K562 (cell line): ENCODE data around the gene KPNA1. TPM values are rescaled to one million over a fixed set of nuclear protein-coding genes. Genes with fewer than 3 reads are reported as not detected.

ENCODE experiments used
- BMI1 ChIP-seq: fragments of 150-350 bp; IDR thresholded peaks from 2 replicates; pipeline ENCODE4 v1.6.1; 2014; ENCODE audit warnings: low read length
- CREM ChIP-seq: IDR thresholded peaks from 2 replicates; pipeline ENCODE4 v1.6.1; 2014; ENCODE audit warnings: antibody characterized with exemption, low read depth
- DIDO1 ChIP-seq: fragments of 450-650 bp; IDR thresholded peaks from 2 replicates; pipeline ENCODE4 v1.6.1; 2016; ENCODE audit warnings: low read depth, missing biosample characterization, missing genetic modification characterization
- DPF2 ChIP-seq: fragments of 450-650 bp; IDR thresholded peaks from 2 replicates; pipeline ENCODE4 v1.6.1; 2016
- ELF2 ChIP-seq: fragments of 250-450 bp; sonication (Bioruptor Pico); IDR thresholded peaks from 2 replicates; pipeline ENCODE4 v1.5.0; 2021; ENCODE audit warnings: mild to moderate bottlenecking
- FOXA3 ChIP-seq, 2 experiments: fragments of 450-650 bp in 1 of 2; sonication (generic) in 1 of 2; formaldehyde crosslinking; IDR thresholded peaks in 1 of 2; conservative IDR thresholded peaks in 1 of 2; 2 replicates each; pipeline versions ENCODE4 v1.4.0 to v1.8.0; 2020 to 2022; ENCODE audit warnings: mild to moderate bottlenecking in 2 of 2, missing genetic modification reagents in 1 of 2
- FOXM1 ChIP-seq, 2 experiments: fragments of 450-650 bp in 1 of 2; sonication (generic) in 1 of 2; formaldehyde crosslinking in 1 of 2; IDR thresholded peaks; 2 replicates each; pipeline versions ENCODE4 v1.6.1 to v1.9.0; 2017 to 2022; ENCODE audit warnings: low read depth in 2 of 2, mild to moderate bottlenecking in 2 of 2, missing genetic modification reagents in 1 of 2, moderate library complexity in 1 of 2
- ILF3 ChIP-seq: fragments of 450-650 bp; IDR thresholded peaks from 2 replicates; pipeline ENCODE4 v1.6.1; 2018; ENCODE audit warnings: antibody characterized with exemption, mild to moderate bottlenecking, moderate library complexity, borderline replicate concordance
- IRF2 ChIP-seq: sonication (generic); formaldehyde crosslinking; IDR thresholded peaks from 2 replicates; pipeline ENCODE4 v1.8.1; 2022; ENCODE audit warnings: mild to moderate bottlenecking, missing genetic modification reagents
- KAT8 ChIP-seq: fragments of 450-650 bp; IDR thresholded peaks from 2 replicates; pipeline ENCODE4 v1.6.1; 2016; ENCODE audit warnings: low read depth, mild to moderate bottlenecking
- KLF1 ChIP-seq: fragments of 450-650 bp; IDR thresholded peaks from 2 replicates; pipeline ENCODE4 v1.6.1; 2016; ENCODE audit warnings: missing genetic modification characterization, missing compliant biosample characterization
- LEF1 ChIP-seq: fragments of 450-650 bp; IDR thresholded peaks from 2 replicates; pipeline ENCODE4 v1.6.1; 2016; ENCODE audit warnings: mild to moderate bottlenecking
- MCM7 ChIP-seq, 2 experiments: fragments of 450-650 bp; IDR thresholded peaks; 2 replicates each; pipeline ENCODE4 v1.6.1; 2016 to 2018
- NEUROD1 ChIP-seq: fragments of 150-350 bp; IDR thresholded peaks from 2 replicates; pipeline ENCODE4 v1.6.1; 2014; ENCODE audit warnings: borderline replicate concordance, low read length, low read depth; ENCODE audit not compliant: partially characterized antibody
- PHB2 ChIP-seq: fragments of 450-650 bp; IDR thresholded peaks from 2 replicates; pipeline ENCODE4 v1.6.1; 2017; ENCODE audit warnings: low read depth
- RFX5 ChIP-seq: IDR thresholded peaks from 2 replicates; pipeline ENCODE4 v1.6.1; 2011; ENCODE audit warnings: low read depth, mild to moderate bottlenecking, improper control_type of control experiment, low read length
- SOX6 ChIP-seq: fragments of 450-650 bp; IDR thresholded peaks from 2 replicates; pipeline ENCODE4 v1.6.1; 2014; ENCODE audit warnings: mild to moderate bottlenecking
- TOE1 ChIP-seq, 2 experiments: fragments of 450-650 bp in 1 of 2; sonication (generic) in 1 of 2; formaldehyde crosslinking in 1 of 2; IDR thresholded peaks; 2 replicates each; pipeline versions ENCODE4 v1.7.1 to v1.8.0; 2016 to 2022; ENCODE audit warnings: borderline replicate concordance in 2 of 2, mild to moderate bottlenecking in 2 of 2, antibody characterized with exemption in 1 of 2, inconsistent platforms in 1 of 2, low read depth in 1 of 2, missing genetic modification reagents in 1 of 2, moderate library complexity in 1 of 2
- XRCC3 ChIP-seq: fragments of 450-650 bp; IDR thresholded peaks from 2 replicates; pipeline ENCODE4 v1.6.1; 2017; ENCODE audit warnings: mild to moderate bottlenecking, moderate library complexity
- ZNF224 ChIP-seq: sonication (generic); formaldehyde crosslinking; IDR thresholded peaks from 2 replicates; pipeline ENCODE4 v1.8.0; 2022; ENCODE audit warnings: mild to moderate bottlenecking, missing genetic modification reagents
- ZNF561 ChIP-seq: fragments of 450-650 bp; formaldehyde crosslinking; conservative IDR thresholded peaks from 2 replicates; pipeline ENCODE4 v1.4.0; 2020; ENCODE audit warnings: mild to moderate bottlenecking, moderate library complexity
- ZNF76 ChIP-seq: fragments of 250-450 bp; sonication (Bioruptor Pico); IDR thresholded peaks from 2 replicates; pipeline ENCODE4 v1.4.0; 2020; ENCODE audit warnings: mild to moderate bottlenecking, moderate library complexity, borderline replicate concordance
- polyA plus RNA-seq, 8 experiments: library from polyadenylated mRNA; depleted of rRNA in 4 of 8; stranded (reverse) in 5 of 8; unstranded in 3 of 8; fragments of >200 nt; fragmentation: Nextera tagmentation in 2 of 8; fragmentation: Illumina TruSeq in 1 of 8; extraction: Ambion mirVana in 2 of 8; extraction: Trizol in 1 of 8; gene quantifications; 2 replicates each; pipeline versions ENCODE4 v1.2.1 to v1.2.3, GENCODE V29; 2011 to 2014; ENCODE audit warnings: inconsistent platforms in 1 of 8, missing spikeins in 1 of 8
- total RNA-seq, 7 experiments: library from RNA; depleted of rRNA in 6 of 7; stranded (reverse); fragments of >200 nt in 6 of 7; fragmentation: Illumina TruSeq in 2 of 7; extraction: Trizol in 2 of 7; gene quantifications; 2 replicates each; pipeline versions ENCODE4 v1.2.1 to v1.2.3, GENCODE V29; 2011 to 2021; ENCODE audit warnings: low replicate concordance in 1 of 7
- TF ChIP-seq, protein P1 (sequence below): sonication (generic); formaldehyde crosslinking; IDR thresholded peaks from 2 replicates; pipeline ENCODE4 v1.8.0; 2023; ENCODE audit warnings: mild to moderate bottlenecking, missing genetic modification reagents
- TF ChIP-seq, protein P2 (sequence below): sonication (generic); formaldehyde crosslinking; IDR thresholded peaks from 2 replicates; pipeline ENCODE4 v1.4.0; 2020; ENCODE audit warnings: mild to moderate bottlenecking, missing genetic modification reagents
- TF ChIP-seq, protein P3 (sequence below): sonication (generic); formaldehyde crosslinking; IDR thresholded peaks from 2 replicates; pipeline ENCODE4 v1.9.0; 2022; ENCODE audit warnings: mild to moderate bottlenecking, missing genetic modification reagents

The KPNA1 gene
- total and polyA plus RNA-seq, 9 of the 15 experiments (the other 6 are each of a cell fraction or from before 2014, with no cell fraction given), result 9.3 to 53.8 (median 33.5) TPM

GRCh38 chr3:122502139-122502538, 12.6 kb downstream of the KPNA1 start (continued):
- TF ChIP-seq KAT8, result no peak
- no peak for TF ChIP-seq ILF3
- no peak for TF ChIP-seq ZNF561 (CRISPR knock-in tag)
- no peak for TF ChIP-seq MCM7 (IDR thresholded peaks at IDR 0.05)
- TF ChIP-seq, protein P1, sequence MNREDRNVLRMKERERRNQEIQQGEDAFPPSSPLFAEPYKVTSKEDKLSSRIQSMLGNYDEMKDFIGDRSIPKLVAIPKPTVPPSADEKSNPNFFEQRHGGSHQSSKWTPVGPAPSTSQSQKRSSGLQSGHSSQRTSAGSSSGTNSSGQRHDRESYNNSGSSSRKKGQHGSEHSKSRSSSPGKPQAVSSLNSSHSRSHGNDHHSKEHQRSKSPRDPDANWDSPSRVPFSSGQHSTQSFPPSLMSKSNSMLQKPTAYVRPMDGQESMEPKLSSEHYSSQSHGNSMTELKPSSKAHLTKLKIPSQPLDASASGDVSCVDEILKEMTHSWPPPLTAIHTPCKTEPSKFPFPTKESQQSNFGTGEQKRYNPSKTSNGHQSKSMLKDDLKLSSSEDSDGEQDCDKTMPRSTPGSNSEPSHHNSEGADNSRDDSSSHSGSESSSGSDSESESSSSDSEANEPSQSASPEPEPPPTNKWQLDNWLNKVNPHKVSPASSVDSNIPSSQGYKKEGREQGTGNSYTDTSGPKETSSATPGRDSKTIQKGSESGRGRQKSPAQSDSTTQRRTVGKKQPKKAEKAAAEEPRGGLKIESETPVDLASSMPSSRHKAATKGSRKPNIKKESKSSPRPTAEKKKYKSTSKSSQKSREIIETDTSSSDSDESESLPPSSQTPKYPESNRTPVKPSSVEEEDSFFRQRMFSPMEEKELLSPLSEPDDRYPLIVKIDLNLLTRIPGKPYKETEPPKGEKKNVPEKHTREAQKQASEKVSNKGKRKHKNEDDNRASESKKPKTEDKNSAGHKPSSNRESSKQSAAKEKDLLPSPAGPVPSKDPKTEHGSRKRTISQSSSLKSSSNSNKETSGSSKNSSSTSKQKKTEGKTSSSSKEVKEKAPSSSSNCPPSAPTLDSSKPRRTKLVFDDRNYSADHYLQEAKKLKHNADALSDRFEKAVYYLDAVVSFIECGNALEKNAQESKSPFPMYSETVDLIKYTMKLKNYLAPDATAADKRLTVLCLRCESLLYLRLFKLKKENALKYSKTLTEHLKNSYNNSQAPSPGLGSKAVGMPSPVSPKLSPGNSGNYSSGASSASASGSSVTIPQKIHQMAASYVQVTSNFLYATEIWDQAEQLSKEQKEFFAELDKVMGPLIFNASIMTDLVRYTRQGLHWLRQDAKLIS (CRISPR knock-in tag), result no peak
- 0 out of 2 replicates have a peak, but pooled peaks have one; percentile 20 for TF ChIP-seq SOX6
- TF ChIP-seq ZNF76 (CRISPR knock-in tag), result no peak
- no peak for TF ChIP-seq ELF2
- no peak for TF ChIP-seq PHB2
- peak; percentile 63; the same call in 1 of the 2 replicates for TF ChIP-seq DPF2
- peak; percentile 61 for TF ChIP-seq CREM
- no peak for TF ChIP-seq IRF2 (CRISPR knock-in tag)
- TF ChIP-seq LEF1, result 0 out of 2 replicates have a peak, but pooled peaks have one; percentile 30
- TF ChIP-seq, protein P2, sequence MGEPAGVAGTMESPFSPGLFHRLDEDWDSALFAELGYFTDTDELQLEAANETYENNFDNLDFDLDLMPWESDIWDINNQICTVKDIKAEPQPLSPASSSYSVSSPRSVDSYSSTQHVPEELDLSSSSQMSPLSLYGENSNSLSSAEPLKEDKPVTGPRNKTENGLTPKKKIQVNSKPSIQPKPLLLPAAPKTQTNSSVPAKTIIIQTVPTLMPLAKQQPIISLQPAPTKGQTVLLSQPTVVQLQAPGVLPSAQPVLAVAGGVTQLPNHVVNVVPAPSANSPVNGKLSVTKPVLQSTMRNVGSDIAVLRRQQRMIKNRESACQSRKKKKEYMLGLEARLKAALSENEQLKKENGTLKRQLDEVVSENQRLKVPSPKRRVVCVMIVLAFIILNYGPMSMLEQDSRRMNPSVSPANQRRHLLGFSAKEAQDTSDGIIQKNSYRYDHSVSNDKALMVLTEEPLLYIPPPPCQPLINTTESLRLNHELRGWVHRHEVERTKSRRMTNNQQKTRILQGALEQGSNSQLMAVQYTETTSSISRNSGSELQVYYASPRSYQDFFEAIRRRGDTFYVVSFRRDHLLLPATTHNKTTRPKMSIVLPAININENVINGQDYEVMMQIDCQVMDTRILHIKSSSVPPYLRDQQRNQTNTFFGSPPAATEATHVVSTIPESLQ (CRISPR knock-in tag), result no peak
- no peak for TF ChIP-seq ZNF224 (CRISPR knock-in tag)
- TF ChIP-seq TOE1 (IDR thresholded peaks at IDR 0.05; ENCODE audit: borderline replicate concordance), result peak; percentile 47; the same call in 1 of the 2 replicates
- TF ChIP-seq TOE1 (CRISPR knock-in tag; IDR thresholded peaks at IDR 0.05; ENCODE audit: borderline replicate concordance, low read depth), result no peak
- TF ChIP-seq BMI1, result no peak
- TF ChIP-seq FOXM1 (IDR thresholded peaks at IDR 0.05; ENCODE audit: low read depth), result peak; percentile 69
- TF ChIP-seq FOXM1 (CRISPR knock-in tag; IDR thresholded peaks at IDR 0.05; ENCODE audit: low read depth), result no peak
- peak; percentile 96 for TF ChIP-seq KLF1 (tag)
- TF ChIP-seq RFX5, result no peak
- TF ChIP-seq NEUROD1, result peak; percentile 43
- TF ChIP-seq, protein P3, sequence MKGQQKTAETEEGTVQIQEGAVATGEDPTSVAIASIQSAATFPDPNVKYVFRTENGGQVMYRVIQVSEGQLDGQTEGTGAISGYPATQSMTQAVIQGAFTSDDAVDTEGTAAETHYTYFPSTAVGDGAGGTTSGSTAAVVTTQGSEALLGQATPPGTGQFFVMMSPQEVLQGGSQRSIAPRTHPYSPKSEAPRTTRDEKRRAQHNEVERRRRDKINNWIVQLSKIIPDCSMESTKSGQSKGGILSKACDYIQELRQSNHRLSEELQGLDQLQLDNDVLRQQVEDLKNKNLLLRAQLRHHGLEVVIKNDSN (CRISPR knock-in tag), result no peak
- TF ChIP-seq XRCC3, result no peak
- no peak for TF ChIP-seq FOXA3 (CRISPR knock-in tag; conservative IDR thresholded peaks at IDR 0.05 in 1 of 2, IDR thresholded peaks at IDR 0.05 in 1 of 2)
- TF ChIP-seq DIDO1, result no peak
